ENCODE results near the gene YPEL2.

Gene YPEL2

DNA sequence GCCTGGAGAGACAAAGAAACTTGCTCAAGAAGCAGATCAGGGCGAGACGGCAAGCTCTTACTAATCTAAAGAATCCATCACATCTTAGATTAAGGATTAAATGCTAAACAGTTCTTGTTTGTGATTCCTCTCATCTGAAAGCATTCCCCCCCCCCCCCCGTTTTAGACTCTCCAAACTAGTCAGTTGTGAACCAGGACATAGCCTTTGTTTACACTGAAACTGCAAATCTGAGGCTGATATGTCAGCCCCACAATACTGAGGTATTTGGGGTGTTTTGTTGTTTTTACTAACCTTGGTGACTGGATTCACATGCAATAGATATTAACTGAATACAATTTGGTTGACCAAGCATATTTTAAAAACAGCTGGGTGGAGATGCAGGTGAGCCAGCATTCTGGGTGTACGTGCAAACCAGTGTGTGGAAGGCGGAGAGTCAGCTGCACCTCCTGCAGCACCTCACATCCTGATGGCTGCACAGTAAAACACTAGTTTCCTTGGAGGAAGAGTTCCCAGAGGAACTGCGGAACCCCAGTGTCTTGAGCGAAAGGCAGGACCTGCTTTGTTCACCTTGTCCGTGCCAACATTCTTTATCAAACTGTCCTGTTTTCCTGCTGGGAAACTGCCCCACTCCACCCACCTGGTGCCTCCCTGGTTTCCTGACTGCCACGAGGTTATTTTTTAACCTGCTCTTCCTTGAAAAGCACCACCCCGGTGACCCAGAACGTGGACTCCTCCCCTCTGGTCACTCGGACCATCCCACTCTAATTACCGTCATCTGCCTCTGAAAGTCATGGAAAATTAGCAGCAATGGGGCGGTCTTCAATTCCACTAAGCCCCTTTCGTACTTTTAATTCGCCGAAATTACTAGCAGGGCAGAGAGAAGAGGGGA is 1.2 kb upstream of the YPEL2 start:
- DNase-seq (ENCODE audit: low spot score) = peak; percentile 59

DNA sequence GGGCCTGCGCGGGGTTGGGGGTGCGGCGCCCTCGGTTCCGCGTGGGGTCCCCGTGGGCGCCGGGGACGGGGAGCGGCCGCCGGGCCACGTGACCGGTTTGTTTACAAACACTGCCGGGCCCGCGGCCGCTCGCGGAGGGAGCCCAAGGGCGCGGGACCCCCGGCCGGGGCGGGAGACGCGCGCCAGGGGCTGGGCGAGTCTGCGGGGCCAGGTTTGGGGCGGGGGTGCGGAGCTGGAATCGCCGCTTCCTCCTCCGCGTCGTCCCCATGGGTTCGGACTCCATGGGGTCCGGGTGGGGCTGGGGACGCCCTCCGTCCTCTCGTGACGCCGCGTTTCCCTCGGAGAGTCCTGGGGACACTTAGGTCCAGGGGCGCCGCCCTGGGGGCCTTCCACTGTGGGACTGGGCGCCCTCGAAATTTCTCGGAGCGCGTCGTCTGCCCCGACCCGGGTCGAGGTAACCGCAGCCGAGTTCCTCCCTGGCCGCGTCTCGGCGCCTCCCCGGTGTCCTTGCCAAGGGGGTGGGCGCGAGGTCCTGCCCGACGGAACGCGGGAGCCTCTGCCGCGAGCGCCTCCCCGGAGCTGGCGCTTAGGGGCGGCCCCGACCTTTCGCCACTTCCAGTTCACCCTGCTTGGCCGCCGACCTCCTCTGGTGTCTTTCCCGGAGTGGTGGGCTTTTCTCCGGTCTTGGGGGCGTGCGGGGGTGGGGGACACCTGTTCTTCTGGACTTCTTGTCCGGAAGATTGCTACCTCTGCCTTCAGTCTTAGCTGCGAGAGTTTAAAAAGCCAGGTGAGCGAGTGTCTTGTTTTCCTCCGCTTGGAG is 684 bp downstream of the YPEL2 start:
- peak; percentile 32 for DNase-seq (ENCODE audit: low spot score)

DNA sequence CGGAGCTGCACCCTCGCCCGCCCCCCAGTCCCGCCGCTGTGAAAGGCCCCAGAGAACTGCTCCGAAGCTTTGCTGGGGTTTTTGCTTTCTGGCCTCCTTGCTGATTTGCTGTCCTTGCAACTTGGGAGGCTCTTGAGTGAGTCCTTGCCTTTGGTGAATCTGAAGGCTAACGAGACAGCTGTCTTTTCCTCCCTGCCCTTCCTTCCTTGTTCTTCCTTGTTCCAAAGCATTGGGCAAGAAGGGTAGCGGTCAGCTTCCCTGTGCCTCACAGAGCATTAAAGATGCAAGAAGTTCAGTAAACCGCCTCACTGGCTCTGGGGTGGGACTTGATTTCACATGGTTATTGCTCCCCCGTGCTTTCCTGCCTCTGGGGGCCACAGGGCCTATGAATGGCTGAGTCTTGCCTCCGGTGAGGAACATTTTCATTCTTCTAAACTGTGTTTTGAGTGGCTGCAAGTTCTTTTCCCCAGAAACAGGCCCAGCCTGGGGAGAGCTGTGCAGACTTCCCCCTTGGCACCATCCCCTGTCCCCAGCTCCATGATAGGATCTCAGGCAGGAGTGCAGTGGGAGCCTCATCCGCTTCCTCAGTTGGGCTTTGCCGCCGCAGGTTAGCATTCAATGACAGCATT is 1.4 kb downstream of the YPEL2 start:
- DNase-seq (ENCODE audit: low spot score) = peak; percentile 58

DNA sequence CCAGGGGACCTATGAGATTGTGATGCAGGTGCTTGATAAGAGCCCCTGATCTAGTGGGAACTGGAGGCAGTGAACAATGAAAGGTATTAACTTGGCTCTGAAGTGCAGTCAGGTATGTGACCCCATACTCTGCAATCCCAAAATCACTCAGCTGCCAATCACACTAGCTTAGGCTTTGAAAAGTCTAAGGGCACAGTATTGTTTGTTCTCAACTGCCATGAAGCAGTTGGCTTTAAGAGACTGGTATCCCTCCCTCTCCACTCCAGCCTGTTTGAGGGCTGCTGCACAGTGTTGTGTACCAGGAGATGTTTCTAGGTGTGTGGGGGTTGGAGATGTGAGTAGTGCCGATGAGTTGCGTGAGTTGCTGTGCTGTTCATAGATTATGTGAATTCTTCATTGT is 2.4 kb downstream of the YPEL2 start:
- peak; percentile 34 for DNase-seq (ENCODE audit: low spot score)

DNA sequence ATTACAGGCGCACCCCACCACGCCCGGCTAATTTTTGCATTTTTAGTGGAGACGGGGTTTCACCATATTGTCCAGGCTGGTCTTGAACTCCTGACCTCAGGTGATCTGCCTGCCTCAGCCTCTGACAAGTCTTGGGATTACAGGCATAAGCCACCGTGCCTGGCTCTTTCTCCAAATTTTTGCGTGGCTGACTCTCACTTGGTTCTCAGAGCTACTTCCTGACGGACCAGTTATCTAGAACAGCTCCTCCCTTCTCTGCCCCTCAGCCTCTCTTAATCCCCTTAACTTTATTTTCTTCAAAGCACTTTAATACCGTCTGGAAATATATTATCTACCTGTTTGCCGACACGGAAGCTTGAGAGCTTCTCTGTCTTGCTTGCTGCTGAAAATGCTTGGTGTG is 4.2 kb downstream of the YPEL2 start:
- DNase-seq (ENCODE audit: low spot score) = no peak

DNA sequence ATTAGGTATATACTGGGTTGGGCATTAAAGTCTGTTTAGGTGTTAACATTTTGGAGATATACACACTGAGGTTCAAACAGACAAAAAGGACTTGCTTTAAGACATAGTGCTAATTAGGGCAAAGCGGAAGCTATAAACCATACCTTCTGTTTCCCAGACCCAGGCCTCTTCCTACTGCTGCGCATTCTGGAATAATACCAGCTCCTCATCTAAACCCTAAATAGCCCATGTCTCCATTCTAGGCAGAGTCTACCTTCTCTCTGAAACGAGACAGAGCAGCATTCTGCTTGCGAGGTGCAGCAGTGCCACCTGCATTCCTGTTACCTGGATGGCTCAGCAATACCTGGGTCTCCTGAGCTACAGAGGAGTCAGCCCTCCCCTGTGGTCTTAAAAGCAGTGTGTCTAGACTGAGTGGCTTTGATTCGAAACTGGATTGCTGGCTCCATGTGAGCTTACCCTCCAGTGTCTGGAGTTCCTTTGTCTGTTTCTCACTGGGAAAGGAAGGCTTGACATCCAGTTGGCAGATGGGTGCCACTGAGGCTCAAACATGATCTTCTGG is 6.4 kb downstream of the YPEL2 start:
- no peak for DNase-seq (ENCODE audit: low spot score)

DNA sequence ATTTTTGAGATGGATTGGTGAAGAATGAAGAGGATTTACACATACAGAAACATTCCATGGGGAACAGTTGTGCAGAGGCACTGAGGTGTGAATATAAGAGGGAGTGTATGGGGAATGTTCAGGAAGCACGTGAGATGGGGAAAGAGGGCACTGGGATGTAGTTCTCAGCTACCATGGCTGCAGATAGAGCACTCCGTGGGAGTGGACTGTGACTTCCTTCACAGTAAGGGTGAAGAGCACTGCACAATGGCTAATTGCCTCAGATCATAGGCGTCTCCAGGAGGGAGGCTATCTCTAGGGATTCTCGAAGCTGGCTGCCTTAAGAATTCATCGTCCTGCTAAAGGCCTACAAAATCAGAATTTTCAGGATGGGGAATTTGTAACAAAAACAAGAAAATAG is 7.0 kb downstream of the YPEL2 start:
- no peak for DNase-seq (ENCODE audit: low spot score)

DNA sequence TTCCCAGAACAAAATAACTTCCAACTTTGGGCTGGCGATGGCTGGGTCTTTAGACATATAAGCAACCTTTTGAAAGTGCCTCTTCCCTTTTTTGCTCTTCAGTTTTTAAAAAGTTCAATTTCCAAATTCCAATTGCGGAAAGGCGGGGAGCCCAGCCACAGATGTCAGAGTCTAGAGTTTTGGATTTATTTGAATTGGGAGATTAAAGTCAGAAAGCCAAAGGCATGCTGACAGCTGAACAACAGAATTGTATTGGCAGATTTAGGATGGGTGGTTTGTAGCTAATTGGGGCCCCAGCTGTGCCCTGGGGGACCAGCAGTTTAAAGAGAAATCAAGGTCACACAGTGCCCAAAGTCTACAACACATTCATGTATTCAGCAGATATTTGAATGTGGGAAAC is 10.5 kb downstream of the YPEL2 start:
- DNase-seq (ENCODE audit: low spot score) = no peak

DNA sequence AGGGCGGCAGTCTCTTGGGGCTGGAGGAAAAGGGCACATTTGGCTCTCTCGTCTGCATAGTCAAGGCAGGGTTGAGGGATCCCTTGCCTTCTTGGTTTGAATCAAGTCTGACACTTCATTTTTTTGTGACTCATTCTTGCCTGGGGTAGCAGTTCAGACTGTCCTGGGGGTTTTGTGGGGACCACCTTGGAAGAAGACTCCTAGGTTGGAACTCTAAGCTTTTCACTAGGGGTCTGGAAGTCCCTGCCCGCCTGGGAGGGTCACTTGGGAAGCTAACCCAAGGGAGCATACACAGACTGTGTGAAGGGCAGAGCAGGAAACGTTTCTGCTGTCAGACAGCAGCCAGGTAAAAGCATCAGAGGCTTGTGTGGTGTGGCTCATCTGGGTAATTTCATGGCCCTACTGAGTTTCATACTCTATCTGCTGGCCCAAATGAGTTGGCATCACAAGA is 11.3 kb downstream of the YPEL2 start:
- peak; percentile 3 for DNase-seq (ENCODE audit: low spot score)

DNA sequence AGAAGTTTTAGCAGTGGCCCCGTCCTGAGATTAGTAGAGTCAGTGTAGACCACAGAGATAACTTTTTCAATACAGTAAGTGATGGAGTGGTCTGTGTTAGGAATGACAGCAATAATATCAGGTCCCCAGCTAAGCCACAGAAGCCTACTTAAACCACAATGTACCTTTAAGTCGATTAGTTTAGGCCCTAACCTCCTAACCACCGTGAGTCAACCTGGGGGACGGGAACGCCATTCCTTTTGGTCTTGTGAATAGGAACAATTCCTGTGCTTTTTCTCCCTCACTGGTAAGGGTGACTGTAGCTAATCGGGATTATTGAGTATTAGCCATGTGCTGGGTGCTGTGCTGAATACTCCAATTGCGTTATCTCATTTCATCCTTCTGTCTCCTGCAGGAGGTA is 14.0 kb downstream of the YPEL2 start:
- DNase-seq (ENCODE audit: low spot score) = no peak

DNA sequence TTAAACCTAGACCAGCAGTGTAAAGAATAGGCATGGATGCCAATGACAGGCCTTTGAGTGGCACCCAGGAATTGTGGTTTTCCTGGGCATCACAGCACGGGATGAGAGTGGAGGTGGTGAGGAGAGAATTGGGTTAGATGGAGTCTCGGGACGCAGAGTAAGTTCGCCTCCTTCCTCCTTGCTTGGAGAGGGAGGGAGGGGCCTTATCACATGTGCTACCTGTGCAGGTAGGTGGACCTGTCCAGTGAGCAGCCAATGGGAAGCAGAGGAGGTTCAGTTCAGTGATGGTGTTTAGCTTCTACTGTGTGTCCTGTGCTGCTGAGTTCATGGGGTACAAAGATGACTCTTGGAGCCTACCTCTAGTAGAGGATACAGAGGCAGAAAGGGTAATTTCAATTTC is 14.9 kb downstream of the YPEL2 start:
- no peak for DNase-seq (ENCODE audit: low spot score)

DNA sequence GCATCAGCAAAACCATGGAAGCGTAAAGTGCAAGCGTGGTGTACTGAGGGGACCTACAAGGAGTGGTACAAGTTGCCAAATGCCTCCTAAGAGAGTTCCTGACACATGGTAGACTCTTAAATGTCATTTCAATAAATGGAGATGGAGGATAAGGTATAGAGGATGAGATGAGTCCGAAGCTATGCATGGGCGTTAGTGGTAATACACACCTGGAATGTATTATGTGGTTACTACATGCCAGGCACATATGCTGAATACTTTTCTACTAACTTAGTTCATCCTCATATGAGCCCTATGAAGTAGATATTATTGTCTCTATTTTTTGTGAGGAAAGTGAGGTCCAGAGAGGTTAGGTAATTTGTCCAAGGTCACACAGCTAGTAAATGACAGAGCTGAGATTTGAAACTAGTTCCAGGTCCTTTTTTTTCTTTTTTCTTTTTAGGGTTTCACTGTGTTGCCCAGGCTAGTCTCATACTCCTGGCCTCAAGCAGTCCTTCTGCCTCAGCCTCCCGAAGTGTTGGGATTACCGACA is 15.5 kb downstream of the YPEL2 start:
- no peak for DNase-seq (ENCODE audit: low spot score)

DNA sequence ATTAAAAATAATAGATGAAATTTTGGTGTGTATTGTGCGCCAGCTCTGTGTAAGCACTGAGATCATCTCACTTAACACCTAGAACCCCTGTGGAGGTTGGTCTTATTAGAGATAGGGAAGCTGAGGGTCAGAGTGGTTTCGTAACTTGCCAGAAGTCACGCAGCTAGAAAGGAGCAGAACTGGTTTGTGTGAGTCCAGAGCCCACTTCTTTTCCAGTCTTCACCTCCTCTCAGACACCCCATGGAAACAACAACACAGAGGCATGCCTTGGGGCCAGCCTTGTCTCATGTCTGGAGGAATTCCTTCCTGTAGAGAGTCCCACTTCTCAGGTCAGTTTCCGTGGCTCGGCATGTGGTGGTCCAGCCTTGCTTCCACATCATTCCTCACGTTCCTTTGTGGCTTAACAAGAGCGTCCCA is 16.5 kb downstream of the YPEL2 start:
- no peak for DNase-seq (ENCODE audit: low spot score)

DNA sequence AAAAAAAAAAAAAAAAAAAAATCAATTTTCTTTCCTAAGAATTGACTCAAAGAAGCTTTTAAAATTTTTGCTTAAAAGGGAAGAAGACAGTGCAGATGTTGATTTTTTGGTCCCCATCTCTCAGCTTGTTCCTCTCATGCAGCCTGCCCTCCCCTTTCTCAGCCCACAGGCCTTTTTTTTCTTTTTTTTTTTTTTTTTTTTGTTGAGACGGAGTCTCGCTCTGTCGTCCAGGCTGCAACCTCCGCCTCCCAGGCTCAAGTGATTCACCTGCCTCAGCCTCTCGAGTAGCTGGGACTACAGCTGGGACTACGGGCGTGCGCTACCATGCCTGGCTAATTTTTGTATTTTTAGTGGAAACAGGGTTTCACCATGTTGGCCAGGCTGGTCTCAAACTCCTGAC is 17.7 kb downstream of the YPEL2 start:
- no peak for DNase-seq (ENCODE audit: low spot score)

DNA sequence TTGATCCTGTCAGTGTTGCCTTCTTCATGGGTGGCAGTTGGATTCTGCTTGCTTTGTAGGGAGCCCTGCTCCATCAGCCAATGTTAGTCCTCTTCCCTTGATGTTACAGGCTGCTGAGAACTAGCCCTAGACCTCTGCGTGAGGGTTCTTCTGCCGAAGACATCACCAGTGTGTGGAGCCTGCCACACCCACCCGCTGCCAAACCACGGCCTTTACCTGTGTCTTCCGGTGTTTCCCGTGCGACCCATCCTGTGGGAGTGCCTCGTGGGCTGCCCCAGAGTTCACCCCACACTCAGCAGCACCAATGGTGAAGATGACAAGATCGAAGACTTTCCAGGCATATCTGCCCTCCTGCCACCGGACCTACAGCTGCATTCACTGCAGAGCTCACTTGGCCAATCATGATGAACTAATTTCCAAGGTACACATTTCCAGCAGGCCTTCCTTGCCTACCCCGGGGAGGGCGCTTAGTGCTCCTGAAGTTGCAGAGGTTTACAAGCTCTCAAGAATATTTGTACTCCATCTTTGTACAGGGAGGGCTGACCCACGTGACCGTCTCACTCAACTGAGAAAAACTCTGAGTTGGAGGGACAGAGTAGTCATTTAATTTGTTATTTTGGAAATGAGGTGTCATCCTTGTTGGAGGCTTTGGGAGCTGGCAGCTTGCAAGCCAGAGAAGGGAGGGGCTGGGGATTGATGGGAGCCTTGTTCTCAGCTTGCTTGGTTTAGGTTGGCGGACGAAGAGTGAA is 21.8 kb downstream of the YPEL2 start:
- DNase-seq (ENCODE audit: low spot score) = no peak

DNA sequence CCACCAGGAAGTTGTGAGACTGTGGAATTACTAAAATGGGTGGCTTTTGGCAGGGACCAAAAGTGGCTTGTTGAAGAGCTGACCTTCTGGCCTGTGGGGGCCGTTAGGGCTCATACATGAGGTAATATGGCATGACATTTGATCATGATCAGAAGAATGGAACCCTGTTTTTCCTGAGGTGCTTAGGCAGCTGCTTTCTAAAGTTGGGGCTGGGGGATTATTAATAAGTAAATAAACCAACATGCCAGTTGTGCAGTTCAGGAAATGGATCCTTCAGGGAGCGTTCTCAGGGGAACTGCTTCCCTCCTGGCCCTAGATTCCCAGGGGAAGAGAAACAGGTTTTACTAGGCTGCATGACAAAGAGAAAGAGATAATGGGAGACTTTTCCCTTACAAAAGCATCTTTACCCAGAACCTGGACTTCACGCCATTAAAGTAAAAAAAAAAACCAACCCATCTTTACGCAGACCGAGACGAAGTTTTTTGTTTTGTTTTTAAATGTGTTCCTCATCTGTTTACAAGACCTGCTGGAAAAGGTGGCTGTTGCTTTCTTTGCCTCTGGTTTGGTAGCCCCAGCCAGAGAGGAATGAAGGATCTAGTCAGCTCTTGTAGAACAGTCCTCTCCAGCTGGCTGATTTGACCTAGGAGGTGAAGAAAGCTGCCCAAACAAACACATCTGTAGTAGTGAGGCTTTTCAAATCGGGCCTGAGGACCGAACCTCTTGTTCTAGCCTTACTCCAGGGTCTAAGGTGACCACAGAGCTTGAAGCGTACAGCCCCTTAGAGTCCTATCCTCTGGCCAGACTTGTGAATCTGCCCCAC is 22.7 kb downstream of the YPEL2 start:
- no peak for DNase-seq (ENCODE audit: low spot score)

DNA sequence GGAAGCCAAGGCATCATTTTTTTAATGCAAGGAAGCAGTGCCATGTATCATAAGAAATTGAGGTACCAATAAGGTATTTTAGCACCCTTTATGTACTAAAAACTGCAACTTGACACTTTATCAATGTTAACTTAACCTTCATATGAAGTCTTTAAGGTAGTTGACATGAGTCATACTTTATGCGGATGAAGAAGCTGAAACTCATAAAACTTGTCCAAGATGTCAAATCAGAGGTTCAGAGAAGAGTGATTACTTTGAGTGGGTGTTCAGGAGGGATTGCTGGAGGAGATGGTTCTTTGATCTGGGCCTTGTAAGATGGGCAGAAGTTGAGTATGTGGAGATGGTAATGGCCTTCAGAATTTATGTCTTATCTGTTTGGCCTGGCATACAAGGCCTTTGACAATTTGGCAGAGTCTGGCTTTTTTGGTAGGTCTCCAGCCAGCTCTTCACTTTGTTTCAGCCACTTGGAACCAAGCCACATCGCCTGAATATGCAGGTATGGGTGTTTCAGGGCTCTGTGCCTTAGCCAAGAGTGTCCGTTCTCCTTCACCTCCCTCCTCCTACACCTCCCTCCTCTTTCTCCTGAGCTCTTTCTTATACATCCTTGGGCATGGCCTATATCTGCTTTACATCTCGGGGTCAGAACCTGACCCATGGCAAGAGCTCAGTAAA is 23.7 kb downstream of the YPEL2 start:
- DNase-seq (ENCODE audit: low spot score) = no peak

DNA sequence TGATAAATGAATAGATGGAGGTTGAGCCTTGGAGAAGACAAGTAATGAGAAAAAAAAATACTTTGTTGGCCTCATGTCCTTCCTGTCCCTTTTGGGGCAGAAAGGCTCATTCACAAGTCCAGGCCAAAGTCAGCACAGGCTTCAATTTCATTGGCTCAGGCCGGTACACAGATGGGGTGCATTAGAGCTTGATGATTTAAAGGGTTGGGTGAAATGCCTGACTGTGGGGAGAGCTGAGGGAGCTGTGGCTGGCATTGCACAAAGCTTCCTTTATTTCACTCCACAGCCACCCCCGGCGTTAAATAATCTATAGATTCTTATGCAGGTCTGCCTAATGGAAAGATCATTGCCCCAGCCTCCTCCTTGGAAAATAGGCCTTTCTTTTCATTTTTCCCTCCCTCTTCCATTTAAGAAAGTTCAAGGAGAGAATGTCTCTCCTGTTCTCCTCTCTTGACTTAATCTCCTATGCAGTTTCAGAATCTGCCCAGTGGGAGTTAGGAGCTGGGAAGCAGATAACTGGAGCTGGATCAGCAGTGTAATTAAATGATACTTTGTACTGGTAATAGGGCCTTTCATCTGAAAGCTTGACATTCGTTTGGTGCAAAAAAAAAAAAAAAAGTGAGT is 24.4 kb downstream of the YPEL2 start:
- peak; percentile 92 for DNase-seq (ENCODE audit: low spot score)

DNA sequence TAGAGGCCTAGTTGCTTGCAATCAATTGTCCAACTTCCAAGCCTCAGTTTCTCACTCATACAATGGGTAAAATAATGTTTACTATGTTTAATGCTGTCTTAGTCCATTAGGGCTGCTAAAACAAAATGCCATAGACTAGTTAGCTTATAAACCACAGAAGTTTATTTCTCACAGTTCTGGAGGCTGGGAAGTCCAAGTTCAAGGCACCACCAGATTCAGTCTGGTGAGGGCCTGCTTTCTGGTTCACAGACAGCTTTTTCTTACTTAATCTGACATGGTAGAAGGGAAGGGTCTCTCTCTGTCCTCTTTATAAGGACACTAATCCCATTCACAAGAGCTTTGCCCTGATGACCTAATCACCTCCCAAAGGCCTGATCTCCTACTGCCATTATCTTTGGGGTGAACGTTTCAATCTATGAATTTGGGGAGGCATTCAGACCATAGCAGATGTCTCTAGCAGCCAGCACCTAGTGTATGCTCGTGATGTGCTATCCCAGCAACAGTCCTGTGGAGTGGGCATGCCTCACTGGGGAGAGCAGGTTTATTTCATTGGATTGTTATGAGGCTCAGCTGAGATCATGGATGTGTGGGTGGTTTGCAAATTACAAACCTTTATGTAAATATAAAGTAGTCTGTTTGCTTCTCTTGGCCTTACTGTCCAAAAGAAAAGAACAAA is 25.2 kb downstream of the YPEL2 start:
- no peak for DNase-seq (ENCODE audit: low spot score)
